Astrocyte (in vitro differentiated cells and primary cell): ENCODE results near the gene ACKR1. TPM values are rescaled to one million over a fixed set of nuclear protein-coding genes. Genes with fewer than 3 reads are reported as not detected.

Source experiments
- DNase-seq: peaks from one replicate; pipeline ENCODE4 v3.0.0-alpha.2; 2010; ENCODE audit warnings: low read depth
- FAIRE-seq: peaks from 2 replicates; lab custom pipeline; 2011; peaks lifted over from hg19 to GRCh38; lab: Jason Lieb, UNC
- H2AFZ ChIP-seq: 2 replicates; pipeline ENCODE4 v1.6.0; 2012; ENCODE audit warnings: low read depth, low read length, inconsistent platforms
- H3K27ac ChIP-seq: 2 replicates; pipeline ENCODE4 v1.5.1; 2011; ENCODE audit warnings: low read depth, low read length, inconsistent platforms
- H3K27me3 ChIP-seq: 2 replicates; pipeline ENCODE4 v1.6.0; 2011; ENCODE audit warnings: low read length, inconsistent platforms; ENCODE audit not compliant: insufficient read depth
- H3K36me3 ChIP-seq: 2 replicates; pipeline ENCODE4 v1.5.1; 2011; ENCODE audit warnings: low read length, inconsistent platforms; ENCODE audit not compliant: insufficient read depth
- H3K4me1 ChIP-seq: 2 replicates; pipeline ENCODE4 v1.5.1; 2011; ENCODE audit warnings: low read length, inconsistent platforms; ENCODE audit not compliant: insufficient read depth
- H3K4me2 ChIP-seq: 2 replicates; pipeline ENCODE4 v1.6.0; 2012; ENCODE audit warnings: low read length, inconsistent platforms
- H3K4me3 ChIP-seq: 2 replicates; pipeline ENCODE4 v1.5.1; 2011; ENCODE audit warnings: low read depth, mild to moderate bottlenecking, low read length, inconsistent platforms; ENCODE audit not compliant: insufficient read depth
- H3K79me2 ChIP-seq: 2 replicates; pipeline ENCODE4 v1.6.0; 2012; ENCODE audit warnings: mild to moderate bottlenecking, low read length, inconsistent platforms; ENCODE audit not compliant: insufficient read depth
- H3K9ac ChIP-seq: 2 replicates; pipeline ENCODE4 v1.6.0; 2012; ENCODE audit warnings: mild to moderate bottlenecking, low read length, inconsistent platforms
- H3K9me3 ChIP-seq: 2 replicates; pipeline ENCODE4 v1.5.1; 2012; ENCODE audit warnings: low read depth, mild to moderate bottlenecking, low read length, inconsistent platforms; ENCODE audit not compliant: insufficient read depth
- H4K20me1 ChIP-seq: 2 replicates; pipeline ENCODE4 v1.6.0; 2012; ENCODE audit warnings: low read length, inconsistent platforms; ENCODE audit not compliant: insufficient read depth
- H3K27ac Mint-ChIP-seq: one replicate; pipeline ENCODE4 v1.8.0; 2021; ENCODE audit warnings: mild to moderate bottlenecking, mixed read lengths; ENCODE audit not compliant: unreplicated experiment
- H3K27me3 Mint-ChIP-seq: one replicate; pipeline ENCODE4 v1.8.0; 2021; ENCODE audit warnings: low read depth, mixed read lengths; ENCODE audit not compliant: unreplicated experiment
- H3K36me3 Mint-ChIP-seq: one replicate; pipeline ENCODE4 v1.8.0; 2021; ENCODE audit warnings: low read depth, mixed read lengths; ENCODE audit not compliant: unreplicated experiment
- H3K4me1 Mint-ChIP-seq: one replicate; pipeline ENCODE4 v1.8.0; 2021; ENCODE audit warnings: low read depth, mixed read lengths; ENCODE audit not compliant: unreplicated experiment
- H3K4me3 Mint-ChIP-seq: one replicate; pipeline ENCODE4 v1.8.0; 2021; ENCODE audit warnings: mild to moderate bottlenecking, moderate library complexity, mixed read lengths; ENCODE audit not compliant: unreplicated experiment
- H3K9me3 Mint-ChIP-seq: one replicate; pipeline ENCODE4 v1.8.0; 2021; ENCODE audit warnings: mild to moderate bottlenecking, mixed read lengths; ENCODE audit not compliant: unreplicated experiment
- EZH2 ChIP-seq: IDR thresholded peaks from 2 replicates; pipeline ENCODE4 v1.6.1; 2012; ENCODE audit warnings: mild to moderate bottlenecking, low read length, inconsistent platforms; ENCODE audit not compliant: insufficient read depth
- total RNA-seq: library from RNA; stranded (reverse); gene quantifications from 2 replicates; pipeline ENCODE4 v1.2.1, GENCODE V29; 2021
- TF ChIP-seq, protein P1 (sequence below): IDR thresholded peaks from 2 replicates; pipeline ENCODE4 v1.5.1; 2011; ENCODE audit warnings: low read depth, mild to moderate bottlenecking, inconsistent platforms, low read length, moderate library complexity; ENCODE audit not compliant: insufficient read depth

The ACKR1 gene
- total RNA-seq, 1 donor from 2014 or later: 1.00 TPM

DNA sequence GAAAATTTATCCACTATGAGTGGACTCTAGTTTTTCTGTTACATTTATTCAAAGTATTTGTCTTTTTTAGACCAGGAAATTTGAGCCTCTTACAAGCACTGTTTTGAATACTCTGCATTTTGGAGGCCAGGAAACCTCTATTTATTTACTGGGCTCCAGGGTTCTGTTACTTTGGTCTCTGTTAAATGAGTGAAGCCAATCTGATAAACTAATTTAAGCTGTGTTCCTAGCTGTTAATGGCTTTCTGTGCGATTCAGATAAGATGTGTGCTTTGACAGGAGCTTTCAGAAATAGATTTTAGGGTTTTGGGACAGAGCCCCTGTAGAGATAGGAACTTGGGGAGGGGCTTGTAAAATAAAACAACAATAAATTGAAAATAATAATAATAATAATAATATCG lies 23.9 kb downstream of the ACKR1 start:
- Mint-ChIP-seq H3K4me1 (peaks cover 7% of the 10 kb centered on the region), H3K36me3 (no peaks in the 10 kb centered on the region), H3K4me3 (no peak overlapping the region), H3K9me3 (no peaks in the 10 kb centered on the region), H3K27ac (no peak overlapping the region), H3K27me3 (peaks cover 12% of the 10 kb centered on the region)
- H3K9me3 ChIP-seq: no peaks in the 10 kb centered on the region
- no peak overlapping the region for H3K4me2 ChIP-seq
- no peak overlapping the region for H3K27ac ChIP-seq
- no peak overlapping the region for H3K9ac ChIP-seq
- H3K36me3 ChIP-seq: no peaks in the 10 kb centered on the region
- FAIRE-seq (no peak), DNase-seq (no peak)
- no peaks in the 10 kb centered on the region for H3K4me1 ChIP-seq
- no peaks in the 10 kb centered on the region for H3K79me2 ChIP-seq
- no peak for TF ChIP-seq EZH2
- TF ChIP-seq, protein P1, sequence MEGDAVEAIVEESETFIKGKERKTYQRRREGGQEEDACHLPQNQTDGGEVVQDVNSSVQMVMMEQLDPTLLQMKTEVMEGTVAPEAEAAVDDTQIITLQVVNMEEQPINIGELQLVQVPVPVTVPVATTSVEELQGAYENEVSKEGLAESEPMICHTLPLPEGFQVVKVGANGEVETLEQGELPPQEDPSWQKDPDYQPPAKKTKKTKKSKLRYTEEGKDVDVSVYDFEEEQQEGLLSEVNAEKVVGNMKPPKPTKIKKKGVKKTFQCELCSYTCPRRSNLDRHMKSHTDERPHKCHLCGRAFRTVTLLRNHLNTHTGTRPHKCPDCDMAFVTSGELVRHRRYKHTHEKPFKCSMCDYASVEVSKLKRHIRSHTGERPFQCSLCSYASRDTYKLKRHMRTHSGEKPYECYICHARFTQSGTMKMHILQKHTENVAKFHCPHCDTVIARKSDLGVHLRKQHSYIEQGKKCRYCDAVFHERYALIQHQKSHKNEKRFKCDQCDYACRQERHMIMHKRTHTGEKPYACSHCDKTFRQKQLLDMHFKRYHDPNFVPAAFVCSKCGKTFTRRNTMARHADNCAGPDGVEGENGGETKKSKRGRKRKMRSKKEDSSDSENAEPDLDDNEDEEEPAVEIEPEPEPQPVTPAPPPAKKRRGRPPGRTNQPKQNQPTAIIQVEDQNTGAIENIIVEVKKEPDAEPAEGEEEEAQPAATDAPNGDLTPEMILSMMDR: no peak
- no peaks in the 10 kb centered on the region for H4K20me1 ChIP-seq
- no peaks in the 10 kb centered on the region for H3K27me3 ChIP-seq
- no peak overlapping the region for H2AFZ ChIP-seq
- H3K4me3 ChIP-seq: no peak overlapping the region

DNA sequence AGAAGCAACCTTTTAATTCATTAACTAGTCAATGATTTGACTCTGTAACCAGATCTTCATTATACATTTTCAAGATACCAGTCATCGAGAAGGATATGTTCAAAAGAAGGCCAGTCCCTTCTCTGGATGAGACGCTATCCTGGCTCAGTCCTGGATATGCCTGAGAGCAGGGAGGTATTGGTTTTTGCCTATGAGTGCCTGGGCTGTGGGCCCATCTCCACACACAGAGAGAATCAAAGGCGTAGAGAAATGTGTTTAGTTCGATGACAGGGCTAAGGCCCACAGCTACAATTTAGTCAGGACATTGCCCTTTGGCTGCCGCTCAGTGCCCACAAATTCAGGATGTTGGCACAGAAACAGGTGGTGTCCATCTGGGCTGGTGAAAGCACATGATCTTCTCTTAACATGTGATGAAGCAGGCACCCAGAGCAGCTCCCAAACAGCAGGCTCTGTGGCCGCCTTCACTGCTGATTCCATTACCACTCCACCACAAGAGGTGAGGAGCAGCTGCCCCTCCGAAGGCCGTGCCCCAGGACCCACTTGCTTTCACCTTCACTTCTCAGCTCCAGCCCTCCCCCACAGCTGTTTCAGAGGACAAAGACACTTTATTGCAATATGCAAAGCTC lies 24.7 kb downstream of the ACKR1 start:
- Mint-ChIP-seq H3K4me3 (no peak overlapping the region), H3K9me3 (no peaks in the 10 kb centered on the region), H3K27ac (no peak overlapping the region), H3K27me3 (peaks cover 8% of the 10 kb centered on the region), H3K36me3 (no peaks in the 10 kb centered on the region), H3K4me1 (peaks cover 7% of the 10 kb centered on the region)
- no peaks in the 10 kb centered on the region for H3K9me3 ChIP-seq
- H3K27me3 ChIP-seq: no peaks in the 10 kb centered on the region
- TF ChIP-seq, protein P1: no peak
- TF ChIP-seq EZH2: no peak
- no peak overlapping the region for H3K4me2 ChIP-seq
- H3K4me1 ChIP-seq: no peaks in the 10 kb centered on the region
- H3K27ac ChIP-seq: no peak overlapping the region
- no peak overlapping the region for H3K9ac ChIP-seq
- H3K36me3 ChIP-seq: no peaks in the 10 kb centered on the region
- no peak overlapping the region for H2AFZ ChIP-seq
- no peak overlapping the region for H3K4me3 ChIP-seq
- no peak for DNase-seq
- no peaks in the 10 kb centered on the region for H4K20me1 ChIP-seq
- no peak for FAIRE-seq
- no peaks in the 10 kb centered on the region for H3K79me2 ChIP-seq

DNA sequence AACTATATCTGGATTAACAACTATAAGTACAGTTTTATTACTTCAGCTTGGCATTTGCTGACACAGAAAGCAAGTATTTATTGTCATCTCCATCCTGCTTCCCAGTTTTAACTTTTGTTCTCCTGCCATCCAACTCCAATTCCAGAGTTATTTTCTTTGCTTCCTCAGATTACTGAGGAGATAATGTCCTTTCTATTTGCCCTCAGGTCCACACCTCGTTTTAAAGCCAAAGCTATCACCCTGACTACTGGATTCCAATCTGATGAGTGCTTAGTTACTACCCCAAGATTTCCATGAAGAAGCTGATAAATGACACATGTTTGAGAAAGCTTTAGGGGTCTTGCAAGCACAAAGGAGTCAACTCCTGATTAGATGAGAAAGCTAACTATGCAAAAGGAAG lies 25.2 kb downstream of the ACKR1 start:
- Histone ChIP-seq H4K20me1 (no peaks in the 10 kb centered on the region), H3K4me2 (no peak overlapping the region), H2AFZ (no peak overlapping the region), H3K9ac (no peak overlapping the region), H3K27ac (no peak overlapping the region), H3K9me3 (no peaks in the 10 kb centered on the region), H3K36me3 (no peaks in the 10 kb centered on the region), H3K79me2 (no peaks in the 10 kb centered on the region), H3K27me3 (no peaks in the 10 kb centered on the region), H3K4me1 (no peaks in the 10 kb centered on the region), H3K4me3 (no peak overlapping the region)
- H3K4me3 Mint-ChIP-seq: no peak overlapping the region
- TF ChIP-seq, protein P1: no peak
- no peak for TF ChIP-seq EZH2
- no peaks in the 10 kb centered on the region for H3K9me3 Mint-ChIP-seq
- no peak overlapping the region for H3K27ac Mint-ChIP-seq
- peaks cover 7% of the 10 kb centered on the region for H3K4me1 Mint-ChIP-seq
- no peaks in the 10 kb centered on the region for H3K36me3 Mint-ChIP-seq
- peaks cover 8% of the 10 kb centered on the region for H3K27me3 Mint-ChIP-seq
- FAIRE-seq (no peak), DNase-seq (no peak)
